ENCODE results near the gene TOR1AIP2. TPM values are rescaled to one million over a fixed set of nuclear protein-coding genes. Genes with fewer than 3 reads are reported as not detected.

Gene TOR1AIP2
- total RNA-seq, 4 donors from 2014 or later, result 61.5 to 73.8 (median 68.0) TPM

GRCh38 chr1:179871940-179872339 is 5.7 kb downstream of the TOR1AIP2 start:
- no peak for ATAC-seq
- H3K27ac ChIP-seq, result peak overlapping the region in 2 of 4 donors; percentile 6 to 25

GRCh38 chr1:179870870-179871269 is 6.7 kb downstream of the TOR1AIP2 start:
- 83% methylated on average over 1 of the region's 1 CpG; no CpG with 5 or more reads in 1 of the 2 donors for WGBS, 2 donors (ENCODE audit: low coverage in 1 of 2)
- no peak for TF ChIP-seq POLR2A (IDR thresholded peaks at IDR 0.05)
- Histone ChIP-seq H3K27ac (no peak overlapping the region), H3K27me3 (no peaks in the 10 kb centered on the region), H3K4me1 (peaks cover under 1 to 65% (median 7%) of the 10 kb centered on the region in 3 donors), H3K36me3 (peaks cover 3 to 53% of the 10 kb centered on the region in 2 donors), H3K9me3 (no peaks in the 10 kb centered on the region), H3K4me3 (no peak overlapping the region)
- ATAC-seq, result no peak

More at GRCh38 chr1:179871940-179872339, 5.7 kb downstream of the TOR1AIP2 start:
- H3K4me1 ChIP-seq, result peaks cover 6 to 76% (median 15%) of the 10 kb centered on the region in 3 donors
- no peaks in the 10 kb centered on the region for H3K9me3 ChIP-seq
- 50% methylated on average over 1 of the region's 1 CpG for WGBS, 2 donors (ENCODE audit: low coverage in 1 of 2)
- H3K27me3 ChIP-seq, result no peaks in the 10 kb centered on the region
- no peak overlapping the region for H3K4me3 ChIP-seq
- H3K36me3 ChIP-seq, result peaks cover 3 to 42% of the 10 kb centered on the region in 2 donors
- TF ChIP-seq POLR2A (IDR thresholded peaks at IDR 0.05) (no peak), POLR2AphosphoS5 (IDR thresholded peaks at IDR 0.05) (no peak), CTCF (IDR thresholded peaks at IDR 0.05) (no peak), EP300 (IDR thresholded peaks at IDR 0.05) (no peak)

- H3K4me1 ChIP-seq, result peaks cover 0 to 34% (median 4%) of the 10 kb centered on the region in 3 donors
- H3K4me3 ChIP-seq, result no peak overlapping the region
- no peaks in the 10 kb centered on the region for H3K9me3 ChIP-seq
- WGBS, 2 donors (ENCODE audit: low coverage in 1 of 2), result 5 to 33% methylated on average over 1 of the region's 1 CpG
- no peaks in the 10 kb centered on the region for H3K27me3 ChIP-seq
- peaks cover 0 to 67% of the 10 kb centered on the region in 2 donors for H3K36me3 ChIP-seq
- TF ChIP-seq EP300 (IDR thresholded peaks at IDR 0.05) (no peak), CTCF (IDR thresholded peaks at IDR 0.05) (peak; percentile 49 to 68 (median 61))
- H3K27ac ChIP-seq, result no peak overlapping the region
- no peak for ATAC-seq
These were observed 9.9 kb downstream of the TOR1AIP2 start for GRCh38 chr1:179867493-179868330.

GRCh38 chr1:179866616-179867015 is 11.0 kb downstream of the TOR1AIP2 start:
- Histone ChIP-seq H3K27me3 (no peaks in the 10 kb centered on the region), H3K4me3 (no peak overlapping the region), H3K27ac (no peak overlapping the region), H3K4me1 (peaks cover 0 to 23% (median 0%) of the 10 kb centered on the region in 3 donors), H3K9me3 (no peaks in the 10 kb centered on the region), H3K36me3 (peaks cover 0 to 73% of the 10 kb centered on the region in 2 donors)
- WGBS, 2 donors (ENCODE audit: low coverage in 1 of 2), result 94% methylated on average over 7 of the region's 7 CpGs; no CpG with 5 or more reads in 1 of the 2 donors
- ATAC-seq, result no peak
- TF ChIP-seq CTCF (IDR thresholded peaks at IDR 0.05) (no peak), POLR2AphosphoS5 (IDR thresholded peaks at IDR 0.05) (no peak), POLR2A (IDR thresholded peaks at IDR 0.05) (no peak), EP300 (IDR thresholded peaks at IDR 0.05) (no peak)

GRCh38 chr1:179865377-179865776 is 12.2 kb downstream of the TOR1AIP2 start:
- no peak for ATAC-seq
- Histone ChIP-seq H3K27ac (no peak overlapping the region), H3K27me3 (no peaks in the 10 kb centered on the region), H3K4me1 (peaks cover 0 to 11% (median 0%) of the 10 kb centered on the region in 3 donors), H3K9me3 (no peaks in the 10 kb centered on the region), H3K36me3 (peaks cover 0 to 73% of the 10 kb centered on the region in 2 donors), H3K4me3 (no peak overlapping the region)
- 82 to 100% methylated on average over 1 to 3 of the region's 6 CpGs for WGBS, 2 donors (ENCODE audit: low coverage in 1 of 2)
- TF ChIP-seq CTCF (IDR thresholded peaks at IDR 0.05), result no peak
- no peak for TF ChIP-seq EP300 (IDR thresholded peaks at IDR 0.05)
- TF ChIP-seq POLR2A (IDR thresholded peaks at IDR 0.05), result no peak
- TF ChIP-seq POLR2AphosphoS5 (IDR thresholded peaks at IDR 0.05), result no peak

All from gastroesophageal sphincter (tissue), 4 donors.